GM18951 (cell line): ENCODE results near the gene BOC.

Experiments
- POLR2A ChIP-seq: IDR thresholded peaks from 4 replicates; pipeline ENCODE4 v1.6.1; 2011; ENCODE audit warnings: mild to moderate bottlenecking; ENCODE audit not compliant: insufficient read length, insufficient read depth; ENCODE audit errors: extremely low read depth
- in situ Hi-C: fragments of 300-500 bp; cut with MboI; formaldehyde crosslinking; loops from one replicate; pipeline ENCODE4 v1.12.0; 2022; ENCODE audit warnings: low sequenced_read_pairs, mixed read lengths, inconsistent platforms; ENCODE audit not compliant: unreplicated experiment

BOC gene

DNA sequence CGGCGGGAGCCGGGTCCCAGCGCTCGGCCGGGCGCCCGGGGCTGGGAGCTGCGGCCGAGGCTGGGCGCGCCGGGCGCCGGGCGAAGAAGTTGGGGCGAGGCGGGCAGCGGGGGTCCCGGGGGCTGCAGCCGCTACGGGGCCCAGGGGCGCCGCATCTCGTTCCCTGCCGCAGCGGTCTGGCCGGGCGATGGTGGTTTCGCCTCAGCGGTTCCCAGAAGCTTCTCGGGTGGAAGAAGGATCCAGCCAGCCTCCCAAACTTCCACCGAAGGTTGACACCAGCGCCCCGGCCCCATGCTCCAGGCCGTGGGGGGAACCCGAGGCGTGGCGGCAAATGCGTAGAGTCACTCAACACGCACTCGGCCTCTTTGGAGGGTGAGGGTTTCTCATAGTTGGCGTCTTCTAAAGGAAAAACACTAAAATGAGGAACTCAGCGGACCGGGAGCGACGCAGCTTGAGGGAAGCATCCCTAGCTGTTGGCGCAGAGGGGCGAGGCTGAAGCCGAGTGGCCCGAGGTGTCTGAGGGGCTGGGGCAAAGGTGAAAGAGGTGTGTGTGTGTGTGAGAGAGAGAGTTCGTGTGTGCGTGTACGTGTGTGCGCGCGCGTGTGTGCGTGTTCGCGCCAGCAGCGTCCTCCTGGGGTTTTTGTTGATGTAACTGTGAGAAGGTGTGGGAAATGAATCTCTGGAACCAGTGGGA is 940 bp downstream of the BOC start:
- in situ Hi-C loops = no loop called here
- TF ChIP-seq POLR2A = no peak

DNA sequence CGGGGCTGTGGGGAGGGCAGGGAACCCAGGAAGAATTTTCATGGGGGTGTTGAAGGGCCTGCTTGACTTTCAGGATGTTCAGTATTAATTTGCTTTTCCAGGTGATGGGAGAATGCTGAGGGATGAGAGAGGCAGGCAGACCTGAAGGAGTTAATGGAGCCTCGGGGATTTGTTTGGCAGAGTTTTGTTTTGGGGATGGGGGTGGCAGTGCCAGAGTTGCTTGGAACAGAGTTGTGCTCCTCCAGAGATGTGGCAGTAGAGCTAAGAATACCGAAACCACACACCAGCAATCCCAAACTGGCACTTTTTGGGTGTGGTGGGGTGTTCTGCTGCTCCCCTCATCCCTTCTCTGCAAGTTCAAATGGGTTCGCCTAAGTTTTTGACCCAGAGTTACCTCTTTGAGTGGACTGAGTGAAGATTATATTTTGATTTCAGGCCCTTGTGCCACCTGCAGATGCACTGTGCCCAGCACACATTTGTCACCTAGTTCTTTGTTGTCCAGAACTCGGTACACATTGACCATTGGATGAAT is 1.6 kb downstream of the BOC start:
- in situ Hi-C loops = no loop called here

DNA sequence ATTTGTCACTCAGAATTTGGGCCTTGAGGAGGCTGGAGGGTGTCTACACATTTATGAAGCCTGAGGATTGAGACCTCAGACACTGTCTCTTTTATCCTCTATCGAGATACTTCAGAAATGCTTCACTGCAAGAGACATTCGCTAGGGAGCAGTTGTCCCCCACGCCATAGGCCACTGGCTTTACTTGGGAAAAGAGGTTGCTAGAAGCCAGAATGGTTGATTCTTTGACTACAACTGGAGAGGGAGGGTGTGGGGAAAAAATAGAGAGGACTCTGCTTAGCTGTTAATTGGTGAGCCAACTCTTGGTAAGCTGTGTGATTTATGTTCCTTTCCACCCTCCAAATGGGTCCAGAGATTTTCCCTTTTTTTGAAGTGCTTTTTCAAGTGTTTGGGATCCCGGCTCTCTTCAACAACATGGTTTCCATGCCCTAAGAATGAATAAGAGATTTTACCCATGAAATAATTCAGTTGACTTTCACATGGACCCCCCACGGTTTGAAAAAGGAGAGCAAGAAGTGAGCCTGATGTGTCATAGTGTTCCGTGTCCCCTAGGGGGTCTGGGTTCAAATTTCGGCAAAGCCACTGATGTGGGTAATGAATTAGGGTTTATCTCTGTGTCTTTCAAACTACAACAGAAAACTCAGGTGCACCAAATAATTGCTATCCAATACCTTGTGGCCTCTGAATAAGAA is 2.7 kb downstream of the BOC start:
- no peak for TF ChIP-seq POLR2A
- in situ Hi-C loops = no loop called here

More for the DNA sequence above, 1.6 kb downstream of the BOC start:
- TF ChIP-seq POLR2A = no peak

DNA sequence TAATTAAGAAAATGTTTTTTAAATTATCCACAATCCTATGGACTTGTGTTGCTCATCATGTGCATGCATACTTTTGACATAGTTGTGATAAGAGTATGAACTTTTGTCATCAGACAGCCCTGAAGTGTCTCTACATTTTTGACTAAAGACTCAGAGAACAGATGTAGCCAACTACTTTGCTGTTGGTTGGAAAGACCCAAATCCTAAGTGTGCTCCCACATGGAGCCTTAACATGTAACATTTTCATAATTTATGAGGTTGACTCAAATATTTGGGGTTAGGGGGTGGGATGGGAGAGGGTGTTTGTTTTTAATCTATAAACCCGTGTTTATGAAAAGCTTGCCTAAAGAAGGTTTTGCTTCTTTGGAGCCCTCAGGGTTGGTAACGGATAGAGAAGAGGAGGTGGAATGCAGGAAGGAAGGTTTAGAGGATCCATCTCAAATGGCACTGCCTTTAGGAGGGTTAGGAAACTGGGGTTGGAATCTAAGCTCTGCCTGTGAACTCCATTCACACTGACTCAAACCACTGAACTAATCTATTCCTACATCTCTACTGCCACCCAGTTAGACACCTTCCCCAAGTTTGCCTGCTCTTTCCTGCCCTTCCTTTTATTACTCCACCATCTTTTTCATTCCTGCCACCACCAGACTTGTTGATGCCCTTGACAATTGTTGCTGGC is 3.7 kb downstream of the BOC start:
- in situ Hi-C loops = no loop called here
- TF ChIP-seq POLR2A = no peak

DNA sequence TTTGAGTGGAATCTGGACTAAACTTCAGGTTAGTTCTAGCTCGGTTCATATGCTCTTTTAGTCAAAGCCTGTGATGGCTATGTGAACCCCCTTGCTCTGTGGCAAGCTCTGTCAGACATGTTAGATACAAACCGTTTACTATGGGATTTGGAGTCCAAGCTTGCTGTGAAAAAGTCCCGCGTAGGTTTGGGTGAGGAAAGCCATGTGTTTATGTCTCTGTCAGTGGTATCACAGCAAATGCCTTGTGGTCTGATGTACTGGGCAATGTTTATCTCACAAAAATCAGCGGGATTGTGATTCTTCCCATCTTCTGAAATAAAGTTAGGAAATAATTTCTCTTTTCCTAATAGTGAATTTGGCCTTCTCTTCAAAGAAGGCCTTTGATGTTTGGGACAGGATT is 5.0 kb downstream of the BOC start:
- no peak for TF ChIP-seq POLR2A
- in situ Hi-C loops = no loop called here

DNA sequence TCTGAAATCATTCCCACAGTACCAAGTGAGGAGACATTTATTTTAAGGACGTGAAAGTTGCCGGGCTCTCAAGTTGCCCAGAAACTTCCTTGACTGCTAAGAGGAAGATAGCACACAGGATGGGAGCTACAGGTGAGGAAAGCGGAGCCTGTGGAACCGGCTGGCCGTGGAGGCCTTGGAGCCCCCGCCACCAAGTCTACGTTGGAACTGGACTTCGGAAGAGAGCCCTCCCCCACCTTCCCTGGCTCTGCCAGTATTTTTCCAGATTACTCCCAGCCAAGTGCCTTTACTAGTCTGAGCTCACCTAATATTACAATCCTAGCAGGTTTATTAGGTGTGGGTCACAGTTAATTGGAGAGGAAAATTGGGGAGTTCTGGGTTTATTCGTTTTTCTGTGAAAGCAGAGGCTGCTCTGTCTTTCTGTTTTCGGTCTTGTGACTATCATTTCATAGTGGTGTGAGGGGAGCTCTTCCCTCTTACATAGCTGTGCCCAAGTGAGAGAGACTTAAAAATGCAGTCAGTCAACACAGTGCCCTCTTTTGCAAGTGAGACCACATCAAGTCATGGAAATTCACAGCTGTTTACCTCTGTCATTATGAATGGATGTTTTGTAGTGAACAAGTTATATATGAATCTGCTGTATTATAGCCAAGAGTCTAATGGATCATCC is 6.8 kb downstream of the BOC start:
- in situ Hi-C loops = no loop called here

DNA sequence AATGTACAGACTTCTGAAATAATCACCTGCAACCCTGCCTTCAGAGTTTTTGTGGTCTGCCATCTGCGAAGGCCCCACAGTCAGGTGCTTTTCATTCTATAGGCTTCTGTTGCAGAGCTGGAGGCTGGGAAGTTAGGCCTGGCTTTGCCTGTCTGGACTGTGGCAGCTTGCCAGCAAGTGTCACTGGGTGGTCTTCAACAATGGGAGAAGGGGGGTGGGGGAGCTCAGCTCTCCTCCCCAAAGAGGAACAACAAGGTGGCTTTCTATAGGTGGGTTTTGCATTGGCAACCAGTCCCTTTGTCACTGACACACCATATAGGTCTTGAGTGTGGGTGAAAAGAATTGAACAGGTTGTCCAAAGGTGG is 7.3 kb downstream of the BOC start:
- in situ Hi-C loops = no loop called here
- TF ChIP-seq POLR2A = no peak

More for the DNA sequence above, 6.8 kb downstream of the BOC start:
- no peak for TF ChIP-seq POLR2A

DNA sequence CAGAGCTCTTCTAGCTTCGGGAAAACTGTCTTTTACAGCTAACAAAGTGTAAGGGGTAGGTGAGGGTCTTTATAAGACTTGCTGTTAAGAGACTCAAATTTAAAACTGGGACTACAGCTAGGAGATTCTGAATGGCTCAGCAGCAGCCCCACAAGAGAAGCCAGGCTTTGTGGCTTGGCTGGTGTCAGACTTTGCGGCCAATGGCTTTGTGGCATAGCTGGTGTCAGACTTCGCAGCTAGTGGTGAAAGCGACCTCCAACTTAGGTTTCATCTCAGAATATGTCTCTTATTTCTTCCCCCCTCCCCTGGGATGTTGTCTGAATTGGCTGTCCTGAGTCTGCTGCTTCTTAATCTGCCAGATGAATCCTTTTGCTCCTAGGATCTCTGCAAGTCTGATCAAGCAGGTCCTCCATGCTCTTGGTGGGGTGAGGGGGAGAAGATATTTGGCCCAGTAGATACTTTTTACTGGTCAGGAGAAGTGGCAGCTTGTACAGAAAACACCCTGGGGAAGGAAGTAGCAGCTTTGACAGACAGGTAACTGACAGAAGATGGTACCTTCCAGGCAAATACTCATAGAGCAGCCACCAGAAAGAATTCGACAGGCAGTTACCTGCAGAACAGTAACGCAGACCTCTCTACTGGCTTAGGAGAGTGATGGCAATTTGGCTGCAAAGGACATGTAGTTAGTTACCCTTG is 8.4 kb downstream of the BOC start:
- in situ Hi-C loops = no loop called here
- no peak for TF ChIP-seq POLR2A

DNA sequence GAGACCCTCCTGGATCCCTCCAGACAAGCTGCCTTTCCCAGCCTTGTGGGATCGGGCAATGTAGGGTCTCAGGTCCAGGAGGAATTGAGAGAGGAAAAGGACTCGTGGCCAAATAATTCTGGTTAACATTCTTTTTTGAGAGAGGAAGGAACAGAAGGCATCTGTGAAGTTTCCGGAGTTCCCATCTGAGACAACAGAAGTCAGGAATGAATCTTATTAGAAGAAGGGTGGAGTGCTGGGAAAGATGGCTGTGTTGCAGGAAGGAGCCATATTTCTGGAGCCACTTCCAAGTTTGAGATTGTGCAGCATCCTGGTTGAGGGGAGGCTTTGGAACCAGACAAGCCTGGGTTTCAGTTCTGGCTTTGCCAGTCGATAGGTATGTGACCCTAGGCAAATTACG is 9.4 kb downstream of the BOC start:
- in situ Hi-C loops = no loop called here
- TF ChIP-seq POLR2A = no peak

DNA sequence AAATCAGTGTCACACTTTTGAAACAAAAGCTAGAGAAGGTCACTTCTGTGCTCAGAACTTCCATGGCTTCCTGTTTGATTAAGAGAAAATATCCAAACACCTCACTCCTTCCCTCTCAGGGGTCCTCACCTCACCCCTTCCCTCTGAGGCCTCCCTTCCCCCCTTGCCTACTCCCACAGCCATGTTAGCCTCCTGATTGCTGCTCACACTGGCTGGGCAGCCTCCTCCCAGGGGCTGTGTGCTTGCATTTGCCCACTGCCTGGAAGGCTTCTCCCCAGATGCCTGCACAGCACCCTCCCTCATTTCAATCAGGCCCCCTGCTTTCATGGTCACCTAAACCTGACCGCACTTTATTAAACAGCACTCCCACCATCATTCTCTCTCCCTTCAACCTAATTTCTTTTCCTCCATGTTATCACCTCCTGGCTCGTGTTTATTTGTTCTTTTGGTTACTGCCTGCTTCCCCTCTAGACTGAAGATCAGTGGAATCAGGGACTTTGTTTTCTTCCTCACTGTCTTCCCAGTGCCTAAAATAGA is 10.4 kb downstream of the BOC start:
- in situ Hi-C loops = no loop called here
- no peak for TF ChIP-seq POLR2A

DNA sequence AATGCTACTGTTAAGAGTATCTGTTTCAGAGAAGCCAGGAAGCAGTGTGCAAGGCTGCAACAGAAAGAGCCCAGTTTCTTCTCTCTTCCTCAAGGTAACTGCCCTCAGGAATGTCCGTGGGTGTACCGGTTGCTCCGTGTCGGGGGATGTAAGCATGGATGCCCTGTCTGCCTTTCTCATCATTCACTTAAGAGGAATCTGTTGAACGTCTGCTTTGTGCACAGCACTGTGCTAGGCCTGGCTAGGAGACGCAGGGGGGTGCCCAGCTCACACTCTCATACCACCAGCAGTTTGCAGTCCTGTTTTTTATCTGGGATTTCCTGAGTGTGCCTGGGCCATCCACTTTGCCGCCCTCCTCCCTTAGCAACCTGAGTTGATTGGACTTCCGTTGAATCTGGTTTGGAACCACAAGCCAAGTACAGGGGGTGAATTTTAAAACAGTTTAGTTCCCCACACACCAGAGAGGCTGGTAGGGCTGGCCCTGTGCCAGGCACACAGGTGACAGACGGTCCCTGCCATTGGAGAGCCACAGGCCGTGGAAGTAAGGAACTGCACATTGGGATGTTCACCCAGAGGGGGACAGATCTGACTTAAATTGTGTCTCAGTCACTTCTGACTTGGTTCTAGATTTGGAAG is 11.2 kb downstream of the BOC start:
- in situ Hi-C loops = no loop called here
- TF ChIP-seq POLR2A = no peak

DNA sequence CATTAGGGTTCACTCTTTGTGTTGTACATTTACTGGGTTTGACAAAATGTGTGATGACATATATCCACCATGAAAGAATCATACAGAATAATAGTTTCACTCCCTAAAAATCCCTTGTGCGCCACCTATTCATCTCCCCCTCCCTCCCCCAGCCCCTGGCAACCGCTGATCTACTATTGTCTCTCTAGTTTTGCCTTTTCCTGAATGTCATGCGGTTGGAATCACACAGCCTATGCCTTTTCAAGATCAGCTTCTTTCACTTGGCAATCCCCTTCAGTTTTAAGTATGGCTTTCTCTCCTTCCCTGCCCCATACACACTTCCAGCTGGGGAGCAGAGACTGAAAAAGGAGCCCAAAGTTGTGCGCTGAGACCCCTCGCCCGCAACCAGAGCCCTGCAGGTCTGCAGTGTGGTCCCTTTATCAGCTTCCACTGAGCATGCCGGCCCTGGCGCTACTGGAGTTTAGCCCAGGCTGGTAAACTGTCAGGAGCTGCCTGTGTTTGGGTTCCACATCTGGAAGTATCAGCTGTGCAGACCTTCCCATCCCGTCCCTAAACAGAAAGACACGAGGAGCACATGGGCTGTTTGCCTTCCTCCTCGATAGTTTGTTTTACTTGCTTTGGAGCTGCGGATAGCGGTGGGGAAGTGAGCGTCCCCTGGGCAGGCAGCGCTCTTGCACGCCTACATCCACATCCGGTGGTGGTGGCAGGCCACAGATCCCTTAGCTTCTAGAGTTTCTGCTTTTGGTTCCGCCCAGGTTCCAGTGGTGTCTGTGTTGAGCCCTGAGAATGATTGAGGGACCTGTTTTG is 12.3 kb downstream of the BOC start:
- no peak for TF ChIP-seq POLR2A
- in situ Hi-C loops = no loop called here

DNA sequence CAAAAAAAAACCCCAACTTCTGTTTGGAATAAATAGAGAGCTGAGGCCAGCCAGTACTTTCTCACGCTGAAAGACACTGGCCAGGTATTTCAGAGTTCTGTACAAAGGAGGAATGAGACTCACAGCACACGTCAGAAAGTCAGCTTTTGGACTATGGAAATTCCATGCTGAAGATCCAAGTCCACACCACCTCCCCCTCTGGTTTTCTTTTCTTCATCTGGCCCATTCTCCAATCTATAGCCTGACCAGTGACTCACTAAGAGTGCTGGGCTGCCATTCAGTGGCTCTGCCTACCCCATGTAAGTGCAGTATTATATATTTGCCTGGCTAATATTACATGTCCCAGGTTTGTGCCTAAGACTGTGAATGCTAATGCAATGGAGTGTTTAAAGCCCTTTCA is 13.9 kb downstream of the BOC start:
- in situ Hi-C loops = no loop called here
- TF ChIP-seq POLR2A = no peak
